HL-60/S4 (cell line): ENCODE results near the gene RALB.
"Not testable (repeated sequence)": the region's sequence is repeated elsewhere in the genome, so short reads cannot be mapped to it uniquely, and the experiment has no call there.

Experiments
- in situ Hi-C: fragments of 300-500 bp; cut with MboI; formaldehyde crosslinking; loops from 2 replicates; pipeline ENCODE4 v1.14.3; 2022; ENCODE audit warnings: low sequenced_read_pairs

The RALB gene

GRCh38 chr2:120291401-120292311 lies 39.0 kb downstream of the RALB start:
- in situ Hi-C loops: no loop called here

- in situ Hi-C loops: no loop called here
Measured at GRCh38 chr2:120293096-120294007, 40.7 kb downstream of the RALB start.

- in situ Hi-C loops: no loop called here
Measured at GRCh38 chr2:120294008-120294340, 41.3 kb downstream of the RALB start.

GRCh38 chr2:120298173-120298835 lies 45.7 kb downstream of the RALB start:
- in situ Hi-C loops: no loop called here

- in situ Hi-C loops: no loop called here
Measured at GRCh38 chr2:120299004-120299403, 46.4 kb downstream of the RALB start.

- in situ Hi-C loops: no loop called here
Measured at GRCh38 chr2:120299561-120299960, 46.9 kb downstream of the RALB start.

GRCh38 chr2:120300385-120300784 lies 47.7 kb downstream of the RALB start:
- in situ Hi-C loops: no loop called here

- in situ Hi-C loops: no loop called here
Measured at GRCh38 chr2:120301284-120301683, 48.6 kb downstream of the RALB start.

GRCh38 chr2:120302301-120302700 lies 49.6 kb downstream of the RALB start:
- in situ Hi-C loops: no loop called here

- in situ Hi-C loops: no loop called here
Measured at GRCh38 chr2:120303177-120303576, 50.5 kb downstream of the RALB start.

GRCh38 chr2:120305296-120305695 lies 52.6 kb downstream of the RALB start:
- in situ Hi-C loops: no loop called here

- in situ Hi-C loops: no loop called here
Measured at GRCh38 chr2:120305937-120306490, 53.4 kb downstream of the RALB start.

- in situ Hi-C loops: no loop called here
Measured at GRCh38 chr2:120307482-120307881, 54.8 kb downstream of the RALB start.

GRCh38 chr2:120308038-120308910 lies 55.6 kb downstream of the RALB start:
- in situ Hi-C loops: no loop called here

GRCh38 chr2:120310136-120310535 lies 57.5 kb downstream of the RALB start:
- in situ Hi-C loops: no loop called here

- in situ Hi-C loops: not testable (repeated sequence)
Measured at GRCh38 chr2:120310841-120311240, 58.2 kb downstream of the RALB start.

GRCh38 chr2:120312076-120312475 lies 59.4 kb downstream of the RALB start:
- in situ Hi-C loops: no loop called here

GRCh38 chr2:120312860-120313694 lies 60.4 kb downstream of the RALB start:
- in situ Hi-C loops: no loop called here
